Upper lobe of left lung (tissue), 6 donors: Measurements from ENCODE around the gene TMEM242. TPM values are rescaled to one million over a fixed set of nuclear protein-coding genes. Genes with fewer than 3 reads are reported as not detected.

ENCODE experiments used
- ATAC-seq, 2 donors: fragments of 200-7000 bp; cut with Tn5 transposase; one replicate each; pipeline ENCODE4 v1.9.1; 2022; ENCODE audit warnings: mild to moderate bottlenecking in 2 of 2, moderate library complexity in 2 of 2; ENCODE audit not compliant: low FRiP score in 2 of 2
- DNase-seq, 2 donors: peaks; one replicate each; pipeline ENCODE4 v3.0.0-alpha.2; 2019 to 2020
- H3K27ac ChIP-seq, 4 donors: fragments of 200-600 bp; sonication (generic); one replicate each; pipeline ENCODE4 v1.5.1; 2016 to 2019
- H3K27me3 ChIP-seq, 4 donors: fragments of 200-600 bp; sonication (generic); one replicate each; pipeline ENCODE4 v1.5.1; 2017 to 2019
- H3K36me3 ChIP-seq, 4 donors: fragments of 200-600 bp; sonication (generic); one replicate each; pipeline ENCODE4 v1.5.1; 2016 to 2019
- H3K4me1 ChIP-seq, 4 donors: fragments of 200-600 bp; sonication (generic); one replicate each; pipeline ENCODE4 v1.5.1; 2018 to 2019
- H3K4me3 ChIP-seq, 4 donors: fragments of 200-600 bp; sonication (generic); one replicate each; pipeline ENCODE4 v1.5.1; 2017 to 2019; ENCODE audit warnings: mild to moderate bottlenecking in 2 of 4, moderate library complexity in 1 of 4
- H3K9me3 ChIP-seq, 4 donors: fragments of 200-600 bp; sonication (generic); one replicate each; pipeline ENCODE4 v1.5.1; 2018 to 2019
- EP300 ChIP-seq, 4 donors: sonication (generic); formaldehyde crosslinking; IDR thresholded peaks; one replicate each; pipeline ENCODE4 v1.5.1; 2017; ENCODE audit warnings: antibody characterized with exemption in 4 of 4, control low read depth in 2 of 4
- POLR2A ChIP-seq, 4 donors: fragments of 450-650 bp; IDR thresholded peaks; one replicate each; pipeline ENCODE4 v1.5.1; 2016 to 2017; ENCODE audit warnings: antibody characterized with exemption in 4 of 4, mild to moderate bottlenecking in 2 of 4
- POLR2AphosphoS5 ChIP-seq, 2 donors: sonication (generic); formaldehyde crosslinking; IDR thresholded peaks; one replicate each; pipeline ENCODE4 v1.5.1; 2017; ENCODE audit warnings: antibody characterized with exemption in 2 of 2
- WGBS, 2 donors: methylation state at CpG; one replicate each; pipeline ENCODE4 v1.1.5; 2017 to 2018; 5-methylcytosine and 5-hydroxymethylcytosine counted together
- total RNA-seq, 6 donors: library from RNA; depleted of rRNA in 4 of 6; stranded (reverse); fragments of >200 nt in 4 of 6; gene quantifications; one replicate each; pipeline versions ENCODE4 v1.1.0 to v1.2.1, GENCODE V29; 2016 to 2021
- TF ChIP-seq, protein P1 (sequence below), 6 experiments: fragments of 450-650 bp in 4 of 6; fragments of 200-600 bp in 2 of 6; sonication (generic) in 2 of 6; IDR thresholded peaks; one replicate each; pipeline ENCODE4 v1.5.1; 2016 to 2019; ENCODE audit warnings: antibody characterized with exemption in 6 of 6
- donor health status: DM: no; HTN: no; CAD: no; lungs with moderate emphysema.
- donor health status: DM: no; HTN: yes; CAD: no; lungs with severe emphysema.

TMEM242 gene
- total RNA-seq, 6 donors from 2014 or later: 2.1 to 10.8 (median 6.5) TPM

- H3K4me1 ChIP-seq: peaks cover 0 to 14% (median 8%) of the 10 kb centered on the region in 4 donors
- no peaks in the 10 kb centered on the region for H3K27me3 ChIP-seq
- no peak for DNase-seq
- H3K27ac ChIP-seq: no peak overlapping the region
- TF ChIP-seq POLR2AphosphoS5 (IDR thresholded peaks at IDR 0.05): no peak
- TF ChIP-seq EP300 (IDR thresholded peaks at IDR 0.05): no peak
- TF ChIP-seq POLR2A (IDR thresholded peaks at IDR 0.05): no peak
- TF ChIP-seq, protein P1, sequence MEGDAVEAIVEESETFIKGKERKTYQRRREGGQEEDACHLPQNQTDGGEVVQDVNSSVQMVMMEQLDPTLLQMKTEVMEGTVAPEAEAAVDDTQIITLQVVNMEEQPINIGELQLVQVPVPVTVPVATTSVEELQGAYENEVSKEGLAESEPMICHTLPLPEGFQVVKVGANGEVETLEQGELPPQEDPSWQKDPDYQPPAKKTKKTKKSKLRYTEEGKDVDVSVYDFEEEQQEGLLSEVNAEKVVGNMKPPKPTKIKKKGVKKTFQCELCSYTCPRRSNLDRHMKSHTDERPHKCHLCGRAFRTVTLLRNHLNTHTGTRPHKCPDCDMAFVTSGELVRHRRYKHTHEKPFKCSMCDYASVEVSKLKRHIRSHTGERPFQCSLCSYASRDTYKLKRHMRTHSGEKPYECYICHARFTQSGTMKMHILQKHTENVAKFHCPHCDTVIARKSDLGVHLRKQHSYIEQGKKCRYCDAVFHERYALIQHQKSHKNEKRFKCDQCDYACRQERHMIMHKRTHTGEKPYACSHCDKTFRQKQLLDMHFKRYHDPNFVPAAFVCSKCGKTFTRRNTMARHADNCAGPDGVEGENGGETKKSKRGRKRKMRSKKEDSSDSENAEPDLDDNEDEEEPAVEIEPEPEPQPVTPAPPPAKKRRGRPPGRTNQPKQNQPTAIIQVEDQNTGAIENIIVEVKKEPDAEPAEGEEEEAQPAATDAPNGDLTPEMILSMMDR (IDR thresholded peaks at IDR 0.05): no peak
- H3K4me3 ChIP-seq: no peak overlapping the region
- 71% methylated on average over 13 of the region's 13 CpGs; no CpG with 5 or more reads in 1 of the 2 donors for WGBS, 2 donors
- no peaks in the 10 kb centered on the region for H3K9me3 ChIP-seq
- no peak for ATAC-seq
- no peaks in the 10 kb centered on the region for H3K36me3 ChIP-seq
These were observed 58.6 kb downstream of the TMEM242 start for GRCh38 chr6:157264701-157265100.

DNA sequence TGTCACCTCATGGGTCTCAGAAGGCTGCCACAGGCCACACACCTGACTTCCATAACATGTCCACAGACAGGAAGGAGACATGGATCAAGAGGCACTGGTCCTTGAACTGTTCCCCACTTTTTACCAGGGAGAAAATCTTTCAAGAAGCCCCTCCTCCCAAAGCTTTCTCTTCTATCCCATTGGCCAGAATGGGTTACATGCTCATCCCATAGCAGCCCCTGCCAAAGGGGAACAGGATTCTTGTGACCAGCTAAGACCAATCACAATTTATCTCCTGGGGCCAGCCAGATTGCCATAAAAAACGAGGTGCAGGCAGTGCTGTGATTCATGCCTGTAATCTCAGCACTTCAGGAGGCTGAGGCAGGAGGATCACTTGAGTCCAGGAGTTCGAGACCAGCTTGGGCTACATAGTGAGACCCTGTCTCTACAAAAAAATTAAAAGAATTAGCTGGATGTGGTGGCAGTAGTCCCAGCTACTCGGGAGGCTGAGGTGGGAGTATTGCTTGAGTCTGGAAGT, 59.4 kb downstream of the TMEM242 start:
- H3K4me1 ChIP-seq: peaks cover 0 to 8% (median 3%) of the 10 kb centered on the region in 4 donors
- no peaks in the 10 kb centered on the region for H3K36me3 ChIP-seq
- DNase-seq (no peak), ATAC-seq (no peak)
- no peak for TF ChIP-seq POLR2AphosphoS5 (IDR thresholded peaks at IDR 0.05)
- TF ChIP-seq EP300 (IDR thresholded peaks at IDR 0.05): no peak
- no peak for TF ChIP-seq POLR2A (IDR thresholded peaks at IDR 0.05)
- TF ChIP-seq, protein P1 (IDR thresholded peaks at IDR 0.05): no peak
- H3K9me3 ChIP-seq: no peaks in the 10 kb centered on the region
- H3K27me3 ChIP-seq: no peaks in the 10 kb centered on the region
- no peak overlapping the region for H3K27ac ChIP-seq
- H3K4me3 ChIP-seq: no peak overlapping the region
- WGBS, 2 donors: 78 to 89% methylated on average over 3 of the region's 3 CpGs

- H3K27ac ChIP-seq: no peak overlapping the region
- no peak for DNase-seq
- peaks cover 0 to 3% (median 0%) of the 10 kb centered on the region in 4 donors for H3K4me1 ChIP-seq
- H3K27me3 ChIP-seq: no peaks in the 10 kb centered on the region
- H3K9me3 ChIP-seq: no peaks in the 10 kb centered on the region
- no peak overlapping the region for H3K4me3 ChIP-seq
- no peak for TF ChIP-seq POLR2AphosphoS5 (IDR thresholded peaks at IDR 0.05)
- no peak for TF ChIP-seq EP300 (IDR thresholded peaks at IDR 0.05)
- TF ChIP-seq POLR2A (IDR thresholded peaks at IDR 0.05): no peak
- TF ChIP-seq, protein P1 (IDR thresholded peaks at IDR 0.05): no peak
- ATAC-seq: no peak
- 51 to 60% methylated on average over 5 of the region's 5 CpGs for WGBS, 2 donors
- no peaks in the 10 kb centered on the region for H3K36me3 ChIP-seq
These were observed 60.2 kb downstream of the TMEM242 start for GRCh38 chr6:157263146-157263545.

GRCh38 chr6:157261606-157262005, 61.7 kb downstream of the TMEM242 start:
- 89 to 90% methylated on average over 9 of the region's 9 CpGs for WGBS, 2 donors
- H3K27ac ChIP-seq: no peak overlapping the region
- no peaks in the 10 kb centered on the region for H3K9me3 ChIP-seq
- no peak overlapping the region for H3K4me3 ChIP-seq
- no peak for DNase-seq
- TF ChIP-seq EP300 (IDR thresholded peaks at IDR 0.05) (no peak), POLR2A (IDR thresholded peaks at IDR 0.05) (no peak), POLR2AphosphoS5 (IDR thresholded peaks at IDR 0.05) (no peak)
- TF ChIP-seq, protein P1 (IDR thresholded peaks at IDR 0.05): no peak
- no peaks in the 10 kb centered on the region for H3K36me3 ChIP-seq
- no peak for ATAC-seq
- H3K27me3 ChIP-seq: no peaks in the 10 kb centered on the region
- H3K4me1 ChIP-seq: peaks cover 0 to 3% (median 0%) of the 10 kb centered on the region in 4 donors
